Activated naive CD8-positive, alpha-beta T cell (primary cell): ENCODE data around the gene TNFSF13B.
A peak's percentile ranks its signal among the peaks of the same experiment; 100 is the strongest.
"Not testable (repeated sequence)": the region's sequence is repeated elsewhere in the genome, so short reads cannot be mapped to it uniquely, and the experiment has no call there.

Source experiments
- H3K27ac Mint-ChIP-seq: one replicate; pipeline ENCODE4 v1.8.0; 2021; ENCODE audit warnings: mixed read lengths
- H3K27me3 Mint-ChIP-seq: one replicate; pipeline ENCODE4 v1.8.0; 2021; ENCODE audit warnings: mixed read lengths
- H3K36me3 Mint-ChIP-seq: one replicate; pipeline ENCODE4 v1.8.0; 2021; ENCODE audit warnings: mixed read lengths
- H3K4me1 Mint-ChIP-seq: one replicate; pipeline ENCODE4 v1.8.0; 2021; ENCODE audit warnings: low read depth, mixed read lengths
- H3K4me3 Mint-ChIP-seq: one replicate; pipeline ENCODE4 v1.8.0; 2021; ENCODE audit warnings: mild to moderate bottlenecking, mixed read lengths
- H3K9me3 Mint-ChIP-seq: one replicate; pipeline ENCODE4 v1.8.0; 2021; ENCODE audit warnings: low read depth, mixed read lengths

TNFSF13B gene

DNA sequence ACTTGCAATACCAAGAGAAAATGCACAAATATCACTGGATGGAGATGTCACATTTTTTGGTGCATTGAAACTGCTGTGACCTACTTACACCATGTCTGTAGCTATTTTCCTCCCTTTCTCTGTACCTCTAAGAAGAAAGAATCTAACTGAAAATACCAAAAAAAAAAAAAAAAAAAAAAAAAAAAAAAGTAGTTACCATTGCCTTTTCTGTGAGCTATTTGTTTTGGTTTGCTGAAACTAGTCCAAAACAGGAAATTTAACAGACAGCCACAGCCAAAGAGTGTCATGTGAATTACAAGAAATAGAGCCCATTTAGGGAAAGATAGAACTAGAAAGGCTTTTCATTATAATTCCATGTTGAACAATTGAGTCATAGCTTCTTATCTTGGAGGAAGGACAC, 37.3 kb downstream of the TNFSF13B start:
- Mint-ChIP-seq H3K27ac (no peak overlapping the region), H3K9me3 (peaks cover 3% of the 10 kb centered on the region), H3K4me3 (no peak overlapping the region), H3K4me1 (peaks cover 12% of the 10 kb centered on the region), H3K36me3 (peaks cover 5% of the 10 kb centered on the region), H3K27me3 (no peaks in the 10 kb centered on the region)

DNA sequence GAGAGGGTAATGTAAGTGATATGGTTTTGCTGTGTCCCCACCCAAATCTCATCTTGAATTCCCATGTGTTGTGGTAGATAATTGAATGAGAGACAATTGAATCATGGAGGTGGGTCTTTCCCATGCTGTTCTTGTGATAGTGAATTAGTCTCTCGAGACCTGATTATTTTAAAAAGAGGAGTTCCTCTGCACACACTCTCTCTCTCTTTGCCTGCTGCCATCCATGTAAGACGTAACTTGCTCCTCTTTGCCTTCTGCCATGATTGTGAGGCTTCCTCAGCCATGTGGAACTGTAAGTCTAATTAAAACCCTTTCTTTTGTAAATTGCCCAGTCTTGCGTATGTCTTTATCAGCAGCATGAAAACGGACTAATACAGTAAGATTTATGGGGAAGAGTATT, 42.1 kb downstream of the TNFSF13B start:
- peak overlapping the region; percentile 1 for H3K27ac Mint-ChIP-seq
- H3K36me3 Mint-ChIP-seq = not testable (repeated sequence)

DNA sequence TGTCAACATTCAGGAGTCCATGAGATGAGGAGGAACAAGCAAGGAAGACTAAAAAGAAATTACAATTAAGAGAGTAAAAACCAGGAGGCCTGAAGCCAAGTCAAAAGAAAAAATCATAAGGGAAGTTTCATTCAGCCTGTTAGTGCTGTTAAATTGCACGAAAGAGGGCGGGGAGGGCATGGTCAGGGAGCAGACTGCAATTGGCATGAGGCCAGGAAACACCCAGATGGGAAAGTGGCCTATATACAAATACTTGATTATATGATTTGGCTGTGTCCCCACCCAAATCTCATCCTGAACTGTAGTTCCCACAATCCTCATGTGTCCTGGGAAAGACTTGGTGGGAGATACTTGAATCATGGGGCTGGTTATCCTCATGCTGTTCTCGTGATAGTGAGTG, 43.9 kb downstream of the TNFSF13B start:
- Mint-ChIP-seq H3K4me1 (no peaks in the 10 kb centered on the region), H3K9me3 (peaks cover 3% of the 10 kb centered on the region), H3K4me3 (no peak overlapping the region), H3K27me3 (no peaks in the 10 kb centered on the region), H3K27ac (no peak overlapping the region), H3K36me3 (peaks cover 5% of the 10 kb centered on the region)

More for the DNA sequence above, 42.1 kb downstream of the TNFSF13B start:
- H3K4me3 Mint-ChIP-seq, H3K4me1 Mint-ChIP-seq, H3K27me3 Mint-ChIP-seq, H3K9me3 Mint-ChIP-seq: not testable (repeated sequence)

DNA sequence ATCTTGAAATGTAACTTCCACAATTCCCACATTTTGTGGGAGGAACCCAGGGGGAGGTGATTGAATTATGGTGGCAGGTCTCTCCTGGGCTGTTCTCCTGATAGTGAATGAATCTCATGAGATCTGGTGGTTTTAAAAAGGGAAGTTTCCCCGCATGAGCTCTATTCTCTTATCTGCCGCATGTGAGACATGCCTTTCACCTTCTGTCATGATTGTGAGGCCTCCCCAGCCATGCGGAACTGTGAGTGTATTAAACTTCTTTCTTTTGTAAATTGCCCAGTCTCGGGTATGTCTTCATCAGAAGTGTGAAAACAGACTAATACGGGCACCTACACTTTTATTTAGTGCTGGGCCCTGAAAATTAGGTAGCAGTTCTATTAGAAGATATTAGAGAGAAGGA, 45.8 kb downstream of the TNFSF13B start:
- H3K9me3 Mint-ChIP-seq = no peaks in the 10 kb centered on the region
- no peaks in the 10 kb centered on the region for H3K36me3 Mint-ChIP-seq
- H3K4me3 Mint-ChIP-seq = no peak overlapping the region
- no peak overlapping the region for H3K27ac Mint-ChIP-seq
- no peaks in the 10 kb centered on the region for H3K4me1 Mint-ChIP-seq
- H3K27me3 Mint-ChIP-seq = no peaks in the 10 kb centered on the region

DNA sequence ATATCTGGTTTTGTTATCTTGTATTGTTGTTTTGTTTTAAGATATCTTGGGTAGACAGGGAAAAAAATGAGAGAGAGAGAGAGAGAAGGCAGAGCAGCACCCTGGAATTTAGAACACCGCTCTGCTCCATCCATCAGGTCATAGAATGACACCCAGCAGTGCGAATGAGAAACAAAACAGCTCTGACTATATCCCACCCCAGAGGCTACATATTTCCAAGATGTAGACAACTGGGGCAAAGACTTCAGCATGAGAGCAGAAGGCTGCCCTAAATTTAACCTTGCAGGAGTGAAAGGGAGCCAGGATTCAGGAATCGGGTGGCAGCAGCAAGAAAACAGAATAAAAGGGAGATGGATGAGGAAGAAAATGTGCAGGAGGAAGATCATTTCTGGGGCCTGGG, 46.5 kb downstream of the TNFSF13B start:
- H3K36me3 Mint-ChIP-seq = no peaks in the 10 kb centered on the region
- no peak overlapping the region for H3K27ac Mint-ChIP-seq
- no peaks in the 10 kb centered on the region for H3K27me3 Mint-ChIP-seq
- H3K9me3 Mint-ChIP-seq = no peaks in the 10 kb centered on the region
- H3K4me3 Mint-ChIP-seq = no peak overlapping the region
- no peaks in the 10 kb centered on the region for H3K4me1 Mint-ChIP-seq

DNA sequence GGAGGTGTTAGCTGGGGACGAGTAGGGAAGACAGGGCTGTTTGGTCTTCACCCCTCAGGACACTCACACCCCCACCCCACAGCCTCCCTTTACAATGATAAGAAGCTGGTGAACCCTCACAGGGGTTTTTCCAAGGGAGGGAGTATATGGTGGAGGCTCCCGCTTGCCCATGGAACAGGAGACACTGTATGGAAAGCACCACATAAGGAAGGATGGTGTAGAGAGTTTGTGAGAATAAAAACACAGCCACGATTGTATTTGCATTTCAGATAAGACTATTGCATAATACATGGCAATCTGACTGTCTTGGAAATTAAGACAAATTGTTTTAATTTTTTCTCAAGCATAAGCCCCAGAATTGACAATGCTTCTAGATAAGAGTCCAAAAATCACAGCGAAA, 46.9 kb downstream of the TNFSF13B start:
- H3K27ac Mint-ChIP-seq = no peak overlapping the region
- H3K4me1 Mint-ChIP-seq = no peaks in the 10 kb centered on the region
- no peaks in the 10 kb centered on the region for H3K36me3 Mint-ChIP-seq
- no peaks in the 10 kb centered on the region for H3K9me3 Mint-ChIP-seq
- no peaks in the 10 kb centered on the region for H3K27me3 Mint-ChIP-seq
- H3K4me3 Mint-ChIP-seq = no peak overlapping the region

DNA sequence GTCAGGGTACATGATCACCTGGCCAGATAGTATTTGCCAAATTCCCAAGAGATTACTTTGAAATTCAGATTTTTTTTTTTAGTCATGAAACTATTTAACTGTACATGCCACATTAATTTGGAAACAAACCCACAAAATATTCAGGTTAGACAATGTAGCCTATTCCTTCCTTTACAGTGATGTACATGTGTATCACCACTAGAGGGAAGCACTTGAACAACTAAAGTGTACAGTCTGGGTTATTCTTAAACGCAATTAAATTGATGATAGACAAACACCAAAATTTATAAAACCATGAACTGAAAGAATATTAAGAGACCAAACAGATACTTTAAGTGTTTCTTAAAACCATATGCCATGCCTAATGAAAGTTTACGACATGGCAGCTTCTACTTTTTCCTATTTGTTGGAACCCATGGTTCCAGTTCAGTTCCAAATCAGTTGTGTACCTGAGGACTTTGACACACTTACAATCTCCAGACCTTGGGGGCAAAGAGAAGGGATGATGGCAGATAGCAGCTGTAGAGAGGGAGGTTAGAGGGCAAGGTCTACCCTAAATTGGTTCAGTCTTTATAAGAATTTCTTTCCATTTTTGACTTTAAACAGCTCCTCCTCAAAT, 52.8 kb downstream of the TNFSF13B start:
- H3K9me3 Mint-ChIP-seq = no peaks in the 10 kb centered on the region
- no peak overlapping the region for H3K27ac Mint-ChIP-seq
- H3K4me3 Mint-ChIP-seq = no peak overlapping the region
- H3K4me1 Mint-ChIP-seq = peaks cover 4% of the 10 kb centered on the region
- H3K27me3 Mint-ChIP-seq = peaks cover 4% of the 10 kb centered on the region
- H3K36me3 Mint-ChIP-seq = no peaks in the 10 kb centered on the region

DNA sequence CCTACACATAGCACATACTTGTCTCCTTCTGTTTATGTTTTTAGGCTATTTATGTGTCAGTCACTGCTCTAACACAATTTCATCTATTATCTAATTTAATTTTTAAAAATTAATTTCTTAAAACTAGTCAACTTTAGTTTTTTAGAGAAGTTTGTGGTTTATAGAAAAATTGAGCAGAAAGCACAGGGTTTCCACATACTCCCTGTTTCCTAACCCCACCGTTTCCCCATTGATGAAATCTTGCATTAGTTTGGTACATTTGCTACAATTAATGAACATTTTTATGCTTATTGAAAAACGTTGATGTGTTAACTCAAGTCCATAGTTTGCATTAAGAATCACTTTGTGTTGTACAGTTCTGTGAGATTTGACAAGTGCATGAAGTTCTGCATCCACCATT, 53.5 kb downstream of the TNFSF13B start:
- Mint-ChIP-seq H3K27ac (no peak overlapping the region), H3K9me3 (no peaks in the 10 kb centered on the region), H3K36me3 (no peaks in the 10 kb centered on the region), H3K27me3 (peaks cover 6% of the 10 kb centered on the region), H3K4me3 (no peak overlapping the region), H3K4me1 (peaks cover 4% of the 10 kb centered on the region)

DNA sequence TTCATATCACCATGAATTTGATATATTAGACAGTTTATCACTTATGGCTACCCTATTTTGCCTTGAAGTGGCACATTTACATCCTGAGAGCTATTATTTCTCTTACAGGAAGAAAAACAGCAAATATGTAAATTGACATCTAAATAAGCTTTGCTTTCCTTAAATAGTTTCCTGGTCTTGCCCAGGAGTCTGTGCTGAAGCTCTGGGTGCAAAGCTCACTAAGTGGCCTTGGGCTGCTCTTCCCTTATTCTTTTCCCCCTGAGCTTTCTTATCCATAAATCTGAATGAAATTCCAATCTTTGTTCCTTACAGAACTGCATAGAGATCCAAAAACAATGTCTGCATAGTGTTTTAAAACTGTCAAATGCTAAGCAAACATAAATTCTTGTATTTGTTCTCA, 56.3 kb downstream of the TNFSF13B start:
- Mint-ChIP-seq H3K27me3 (peaks cover 17% of the 10 kb centered on the region), H3K36me3 (no peaks in the 10 kb centered on the region), H3K4me1 (peaks cover 4% of the 10 kb centered on the region), H3K27ac (no peak overlapping the region), H3K9me3 (no peaks in the 10 kb centered on the region), H3K4me3 (no peak overlapping the region)

DNA sequence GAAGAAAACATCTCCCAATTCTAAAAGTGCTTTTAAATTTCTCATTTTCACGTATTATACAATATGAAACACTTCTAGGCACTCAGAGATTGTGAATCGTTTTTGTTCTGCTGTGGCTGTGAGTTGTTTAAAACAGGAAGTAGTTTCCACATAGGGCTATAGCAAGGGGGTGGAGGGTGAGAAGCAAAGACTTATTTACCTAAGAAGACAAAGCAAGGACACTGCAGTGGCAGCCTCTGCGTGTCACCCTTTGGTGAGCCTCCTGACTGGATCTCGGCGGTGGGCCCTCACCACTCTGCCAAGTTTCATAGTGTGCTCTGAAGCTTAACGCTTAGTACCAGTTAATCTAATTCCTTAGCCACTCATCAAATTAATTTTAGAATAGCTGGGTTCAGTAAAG, 56.8 kb downstream of the TNFSF13B start:
- Mint-ChIP-seq H3K9me3 (no peaks in the 10 kb centered on the region), H3K4me3 (no peak overlapping the region), H3K27ac (no peak overlapping the region), H3K27me3 (peaks cover 17% of the 10 kb centered on the region), H3K36me3 (no peaks in the 10 kb centered on the region), H3K4me1 (peaks cover 4% of the 10 kb centered on the region)

DNA sequence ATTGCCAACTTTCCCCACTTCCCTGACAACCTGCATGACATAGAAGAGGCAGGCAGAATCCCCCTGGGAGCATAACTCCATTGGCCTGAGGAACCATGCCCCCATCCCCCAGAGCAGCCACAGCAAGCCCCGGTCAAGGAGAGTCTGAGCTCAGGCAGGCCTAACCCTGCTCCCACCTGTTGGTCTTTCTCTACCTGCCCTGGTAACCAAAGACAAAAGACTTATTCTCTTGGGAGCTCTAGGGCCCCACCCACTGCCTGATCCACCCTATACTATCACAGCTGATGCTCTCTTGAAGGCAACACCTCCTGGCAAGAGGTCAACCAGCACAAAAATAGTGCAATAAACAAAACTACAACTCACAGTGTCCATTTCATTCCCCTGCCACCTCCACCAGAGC, 59.3 kb downstream of the TNFSF13B start:
- Mint-ChIP-seq H3K4me3 (no peak overlapping the region), H3K36me3 (no peaks in the 10 kb centered on the region), H3K27ac (no peak overlapping the region), H3K9me3 (peaks cover 1% of the 10 kb centered on the region), H3K27me3 (peaks cover 13% of the 10 kb centered on the region), H3K4me1 (peaks cover 4% of the 10 kb centered on the region)

DNA sequence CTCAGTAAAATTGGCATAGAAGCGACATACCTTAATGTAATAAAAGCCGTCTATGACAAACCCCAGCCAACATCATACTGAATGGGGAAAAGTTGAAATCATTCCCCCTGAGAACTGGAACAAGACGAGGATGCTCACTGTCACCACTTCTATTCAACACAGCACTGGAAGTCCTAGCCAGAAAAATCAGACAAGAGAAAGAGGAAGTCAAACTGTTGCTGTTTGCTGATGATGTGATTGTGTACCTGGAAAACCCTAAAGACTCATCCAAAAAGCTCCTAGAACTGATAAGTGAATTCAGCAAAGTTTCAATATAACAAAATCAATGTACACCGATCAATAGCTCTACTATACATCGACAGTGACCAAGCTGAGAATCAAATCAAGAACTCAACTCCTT, 63.3 kb downstream of the TNFSF13B start:
- Mint-ChIP-seq H3K9me3 (peaks cover 6% of the 10 kb centered on the region), H3K27me3 (peaks cover 13% of the 10 kb centered on the region), H3K36me3 (no peaks in the 10 kb centered on the region), H3K4me1 (no peaks in the 10 kb centered on the region), H3K4me3 (no peak overlapping the region), H3K27ac (no peak overlapping the region)

DNA sequence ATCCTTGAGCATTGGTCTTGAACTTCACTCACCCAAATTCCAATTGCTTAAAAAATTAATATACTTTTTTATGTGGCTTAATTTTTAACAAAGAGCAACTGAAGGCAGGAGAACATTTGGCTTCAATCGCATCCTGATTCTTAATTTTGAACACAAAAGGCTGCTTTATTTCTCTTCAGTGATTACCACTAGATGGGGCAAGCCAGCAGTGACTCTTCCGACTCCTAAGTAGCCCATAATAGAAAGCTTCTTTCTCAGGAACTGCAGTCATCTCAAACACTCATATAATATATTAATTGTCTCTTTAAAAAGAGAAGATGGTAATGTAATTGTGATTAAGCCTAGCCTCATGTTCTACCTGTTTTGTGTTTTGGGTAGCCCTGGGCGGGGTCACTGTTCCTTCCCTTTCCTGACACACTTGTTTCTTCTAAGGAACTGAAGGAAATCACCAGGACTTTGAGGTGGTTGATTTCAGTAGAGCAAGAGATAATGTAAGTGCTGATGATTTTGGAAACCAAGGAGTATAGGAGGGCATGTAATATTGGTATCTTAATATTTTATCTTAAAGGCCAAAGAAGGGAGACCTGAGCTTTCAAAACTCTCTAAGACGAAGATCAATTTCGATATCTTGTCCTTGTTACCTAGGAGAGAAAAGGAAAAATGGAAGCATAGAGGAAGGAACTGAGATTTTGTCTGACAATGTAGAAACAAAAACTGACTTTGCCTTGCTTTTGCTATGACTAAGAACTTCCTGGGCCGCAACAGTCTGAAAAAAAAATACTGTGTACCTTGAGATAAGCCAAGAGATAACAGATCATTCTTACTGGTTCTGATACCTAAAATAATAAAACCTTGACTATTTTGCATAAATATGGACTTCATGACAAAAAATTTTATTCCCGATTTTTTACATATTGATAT, 73.1 kb downstream of the TNFSF13B start:
- H3K27me3 Mint-ChIP-seq = no peaks in the 10 kb centered on the region
- H3K4me3 Mint-ChIP-seq = no peak overlapping the region
- H3K4me1 Mint-ChIP-seq = peaks cover 7% of the 10 kb centered on the region
- H3K36me3 Mint-ChIP-seq = no peaks in the 10 kb centered on the region
- no peaks in the 10 kb centered on the region for H3K9me3 Mint-ChIP-seq
- H3K27ac Mint-ChIP-seq = no peak overlapping the region

DNA sequence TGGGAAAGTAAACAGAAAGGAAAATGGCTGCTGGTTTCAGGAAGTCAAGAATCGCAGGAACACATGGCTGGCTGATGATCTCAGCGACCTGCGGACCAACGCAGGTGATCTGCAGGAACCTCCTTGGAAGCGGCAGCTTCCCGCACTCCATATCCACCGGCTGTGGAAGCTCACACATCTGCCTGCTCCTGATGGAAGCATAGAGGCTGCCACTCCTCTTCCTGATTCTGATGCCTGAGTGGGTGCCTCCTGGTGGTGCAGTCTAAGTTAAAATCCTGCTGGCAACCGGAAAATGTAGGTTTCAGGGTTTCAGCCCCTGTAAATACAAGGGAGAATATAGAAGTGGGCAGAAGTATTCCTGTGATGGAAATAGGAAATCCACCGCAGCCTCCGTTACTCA, 75.5 kb downstream of the TNFSF13B start:
- H3K4me3 Mint-ChIP-seq = no peak overlapping the region
- H3K27ac Mint-ChIP-seq = no peak overlapping the region
- H3K9me3 Mint-ChIP-seq = no peaks in the 10 kb centered on the region
- H3K27me3 Mint-ChIP-seq = no peaks in the 10 kb centered on the region
- no peaks in the 10 kb centered on the region for H3K36me3 Mint-ChIP-seq
- H3K4me1 Mint-ChIP-seq = peaks cover 7% of the 10 kb centered on the region

DNA sequence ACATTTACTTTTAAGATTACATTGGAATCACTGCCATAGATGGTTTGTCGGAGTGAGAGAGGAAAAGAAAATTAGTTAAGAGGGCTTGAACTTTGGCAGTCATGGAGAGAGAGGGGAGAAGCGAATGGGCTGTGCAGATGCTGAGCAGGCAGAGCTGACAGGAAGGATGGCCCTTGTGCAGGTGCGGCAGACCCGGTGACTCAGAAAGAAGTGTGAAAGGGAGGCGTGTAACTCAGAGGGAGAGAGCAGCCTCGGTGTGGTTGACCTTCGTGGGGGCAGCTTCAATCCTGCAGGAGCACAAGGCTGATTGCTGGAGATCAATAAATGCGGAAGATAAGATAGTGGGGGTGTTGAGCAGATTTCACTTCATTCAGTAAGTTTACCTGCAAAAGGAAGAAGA, 76.9 kb downstream of the TNFSF13B start:
- Mint-ChIP-seq H3K27ac (no peak overlapping the region), H3K36me3 (no peaks in the 10 kb centered on the region), H3K27me3 (peaks cover 3% of the 10 kb centered on the region), H3K4me1 (peaks cover 7% of the 10 kb centered on the region), H3K4me3 (no peak overlapping the region), H3K9me3 (no peaks in the 10 kb centered on the region)

DNA sequence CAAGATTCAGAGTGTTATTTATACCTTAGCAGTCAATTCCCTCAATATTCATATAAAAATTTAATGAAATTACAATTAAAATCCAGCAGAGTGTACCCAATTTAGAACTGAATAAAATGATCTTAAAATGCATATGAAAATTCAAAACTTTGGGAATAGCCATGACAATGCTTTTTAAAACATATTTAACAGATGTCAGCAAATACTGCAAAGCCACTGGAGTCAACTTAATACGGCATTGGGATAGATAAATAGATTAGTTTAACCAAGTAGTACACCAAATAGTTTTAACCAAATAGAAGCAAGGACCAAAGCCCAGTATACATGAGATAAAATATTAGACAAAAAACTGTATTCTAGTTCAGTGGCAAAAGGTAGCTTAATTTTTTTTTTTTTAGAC, 79.8 kb downstream of the TNFSF13B start:
- Mint-ChIP-seq H3K4me1 (no peaks in the 10 kb centered on the region), H3K4me3 (no peak overlapping the region), H3K27ac (no peak overlapping the region), H3K36me3 (no peaks in the 10 kb centered on the region), H3K27me3 (peaks cover 4% of the 10 kb centered on the region), H3K9me3 (no peaks in the 10 kb centered on the region)
